K562 (cell line): ENCODE data around the gene LYPLA2. TPM values are rescaled to one million over a fixed set of nuclear protein-coding genes. Genes with fewer than 3 reads are reported as not detected.
A peak's percentile ranks its signal among the peaks of the same experiment; 100 is the strongest.

Experiments
- ATF2 ChIP-seq: sonication (generic); formaldehyde crosslinking; IDR thresholded peaks from 2 replicates; pipeline ENCODE4 v1.8.1; 2022; ENCODE audit warnings: missing genetic modification reagents
- CBFB ChIP-seq: sonication (generic); formaldehyde crosslinking; IDR thresholded peaks from 2 replicates; pipeline ENCODE4 v1.4.0; 2020; ENCODE audit warnings: mild to moderate bottlenecking, missing genetic modification reagents
- CTCF ChIP-seq, 3 experiments: IDR thresholded peaks in 2 of 3; conservative IDR thresholded peaks in 1 of 3; 2 replicates each; pipeline ENCODE4 v1.5.1; 2011 to 2012; ENCODE audit warnings: low read length in 3 of 3, mild to moderate bottlenecking in 3 of 3, control low read depth in 2 of 3, improper control_type of control experiment in 1 of 3, inconsistent platforms in 1 of 3, low read depth in 1 of 3, mixed read lengths in 1 of 3, moderate library complexity in 1 of 3; ENCODE audit not compliant: insufficient read depth in 2 of 3
- EZH2 ChIP-seq: IDR thresholded peaks from 2 replicates; pipeline ENCODE4 v1.6.1; 2012; ENCODE audit warnings: low read depth, mild to moderate bottlenecking, inconsistent platforms, low read length, borderline replicate concordance
- FOSL1 ChIP-seq: fragments of 200-800 bp; sonication (Bioruptor generic); conservative IDR thresholded peaks from 2 replicates; pipeline ENCODE4 v1.6.1; 2016; ENCODE audit warnings: missing genetic modification characterization, missing compliant biosample characterization
- HNRNPUL1 ChIP-seq: fragments of 200-400 bp; formaldehyde crosslinking; IDR thresholded peaks from 2 replicates; pipeline ENCODE4 v1.6.1; 2017; ENCODE audit warnings: low read length
- KLF10 ChIP-seq: fragments of 250-450 bp; sonication (Bioruptor Pico); IDR thresholded peaks from 2 replicates; pipeline ENCODE4 v1.6.1; 2021; ENCODE audit warnings: matching md5 sums
- KLF6 ChIP-seq: fragments of 250-450 bp; sonication (Bioruptor Pico); IDR thresholded peaks from 2 replicates; pipeline ENCODE4 v1.4.0; 2020; ENCODE audit warnings: mild to moderate bottlenecking, moderate library complexity, borderline replicate concordance
- LEF1 ChIP-seq: fragments of 450-650 bp; IDR thresholded peaks from 2 replicates; pipeline ENCODE4 v1.6.1; 2016; ENCODE audit warnings: mild to moderate bottlenecking
- MAFG ChIP-seq: fragments of 450-650 bp; conservative IDR thresholded peaks from 2 replicates; pipeline ENCODE4 v1.6.1; 2016; ENCODE audit warnings: missing genetic modification characterization, missing compliant biosample characterization
- MED1 ChIP-seq: sonication (generic); formaldehyde crosslinking; IDR thresholded peaks from 2 replicates; pipeline ENCODE4 v1.8.1; 2023; ENCODE audit warnings: missing genetic modification reagents, borderline replicate concordance
- NEUROD1 ChIP-seq: fragments of 150-350 bp; IDR thresholded peaks from 2 replicates; pipeline ENCODE4 v1.6.1; 2014; ENCODE audit warnings: borderline replicate concordance, low read length, low read depth; ENCODE audit not compliant: partially characterized antibody
- NRF1 ChIP-seq, 2 experiments: fragments of 450-650 bp; IDR thresholded peaks in 1 of 2; conservative IDR thresholded peaks in 1 of 2; 2 replicates each; pipeline ENCODE4 v1.6.1; 2014; ENCODE audit warnings: mild to moderate bottlenecking in 2 of 2
- SMARCA5 ChIP-seq: fragments of 450-650 bp; IDR thresholded peaks from 2 replicates; pipeline ENCODE4 v1.6.1; 2016
- SP2 ChIP-seq: IDR thresholded peaks from 2 replicates; pipeline ENCODE4 v1.6.1; 2011; ENCODE audit warnings: mild to moderate bottlenecking, low read depth, low read length, moderate library complexity; ENCODE audit not compliant: poor library complexity, severe bottlenecking; ENCODE audit errors: extremely low read depth
- TCFL5 ChIP-seq: fragments of 250-450 bp; sonication (Bioruptor Pico); conservative IDR thresholded peaks from 2 replicates; pipeline ENCODE4 v1.6.1; 2021; ENCODE audit warnings: mild to moderate bottlenecking, moderate library complexity, matching md5 sums
- ZNF311 ChIP-seq: fragments of 250-450 bp; sonication (Bioruptor Pico); IDR thresholded peaks from 2 replicates; pipeline ENCODE4 v1.4.0; 2020; ENCODE audit warnings: mild to moderate bottlenecking, moderate library complexity
- ZNF445 ChIP-seq: fragments of 250-450 bp; sonication (Bioruptor Pico); IDR thresholded peaks from 2 replicates; pipeline ENCODE4 v1.4.0; 2020; ENCODE audit warnings: low read depth, mild to moderate bottlenecking, moderate library complexity
- ZNF717 ChIP-seq: fragments of 250-450 bp; sonication (Bioruptor Pico); IDR thresholded peaks from 2 replicates; pipeline ENCODE4 v1.5.0; 2021
- ZNF79 ChIP-seq: fragments of 250-450 bp; sonication (Bioruptor Pico); IDR thresholded peaks from 2 replicates; pipeline ENCODE4 v1.4.0; 2020; ENCODE audit warnings: low read depth, mild to moderate bottlenecking, moderate library complexity
- polyA plus RNA-seq, 8 experiments: library from polyadenylated mRNA; depleted of rRNA in 4 of 8; stranded (reverse) in 5 of 8; unstranded in 3 of 8; fragments of >200 nt; fragmentation: Nextera tagmentation in 2 of 8; fragmentation: Illumina TruSeq in 1 of 8; extraction: Ambion mirVana in 2 of 8; extraction: Trizol in 1 of 8; gene quantifications; 2 replicates each; pipeline versions ENCODE4 v1.2.1 to v1.2.3, GENCODE V29; 2011 to 2014; ENCODE audit warnings: inconsistent platforms in 1 of 8, missing spikeins in 1 of 8
- total RNA-seq, 7 experiments: library from RNA; depleted of rRNA in 6 of 7; stranded (reverse); fragments of >200 nt in 6 of 7; fragmentation: Illumina TruSeq in 2 of 7; extraction: Trizol in 2 of 7; gene quantifications; 2 replicates each; pipeline versions ENCODE4 v1.2.1 to v1.2.3, GENCODE V29; 2011 to 2021; ENCODE audit warnings: low replicate concordance in 1 of 7

Gene LYPLA2
- total and polyA plus RNA-seq, 9 of the 15 experiments (the other 6 are each of a cell fraction or from before 2014, with no cell fraction given), result 3.9 to 128 (median 60.1) TPM

GRCh38 chr1:23743287-23744152 is 47.4 kb upstream of the LYPLA2 start, which contains the start of gene ELOA (continued):
- TF ChIP-seq KLF10 (CRISPR knock-in tag) (no peak), CBFB (no peak), ZNF311 (CRISPR knock-in tag) (no peak), TCFL5 (CRISPR knock-in tag) (no peak), CTCF (IDR thresholded peaks at IDR 0.05 in 2 of 3, conservative IDR thresholded peaks at IDR 0.05 in 1 of 3; ENCODE audit: insufficient read depth in 2 of 3, low read depth in 1 of 3, low read length in 3 of 3) (no peak), SMARCA5 (no peak), ZNF79 (CRISPR knock-in tag) (no peak), NEUROD1 (no peak), SP2 (no peak), HNRNPUL1 (no peak), EZH2 (no peak), ZNF717 (CRISPR knock-in tag) (no peak), KLF6 (CRISPR knock-in tag) (no peak), NRF1 (conservative IDR thresholded peaks at IDR 0.05 in 1 of 2, IDR thresholded peaks at IDR 0.05 in 1 of 2) (peak; percentile 9 to 32; a peak in 2 of 4 replicates), LEF1 (no peak), FOSL1 (tag) (peak; percentile 39; the same call in 1 of the 2 replicates), MAFG (tag) (no peak), MED1 (CRISPR knock-in tag) (0 out of 2 replicates have a peak, but pooled peaks have one; percentile 60), ZNF445 (CRISPR knock-in tag) (no peak), ATF2 (CRISPR knock-in tag) (no peak; the same call in 1 of the 2 replicates)
